A549 (cell line): ENCODE measurements around the gene SLC29A2. TPM values are rescaled to one million over a fixed set of nuclear protein-coding genes. Genes with fewer than 3 reads are reported as not detected.
A peak's percentile ranks its signal among the peaks of the same experiment; 100 is the strongest.

Experiments used
- ATAC-seq, 2 experiments: fragments of 200-7000 bp in 1 of 2; fragments of >200 bp in 1 of 2; cut with Nextera tagmentation in 1 of 2; cut with Tn5 transposase in 1 of 2; 3 replicates each; pipeline versions ENCODE4 v1.8.0 to v1.9.1; 2018 to 2020; ENCODE audit warnings: mild to moderate bottlenecking in 1 of 2, moderate library complexity in 1 of 2
- CTCF ChIA-PET: fragments of 300-600 bp; sonication (Branson Sonifier 250); formaldehyde crosslinking; extraction: SDS; loops from one replicate; lab custom pipeline; 2021; ENCODE audit warnings: antibody characterized with exemption, inconsistent platforms; lab: Yijun Ruan, JAX
- POLR2A ChIA-PET: fragments of 350-600 bp; formaldehyde crosslinking; extraction: SDS; loops from one replicate; lab custom pipeline; 2021; ENCODE audit warnings: antibody characterized with exemption, inconsistent platforms; lab: Yijun Ruan, JAX
- DNase-seq, 2 experiments: peaks; one replicate each; pipeline versions ENCODE4 v3.0.0 to v3.0.0-alpha.2; 2011 to 2016; ENCODE audit warnings: low read depth in 1 of 2, low spot score in 1 of 2
- FAIRE-seq: peaks from 2 replicates; lab custom pipeline; 2011; peaks lifted over from hg19 to GRCh38; lab: Jason Lieb, UNC
- H3K27ac ChIP-seq, 2 experiments: fragments of >200 bp; sonication (Bioruptor Twin); formaldehyde crosslinking; 3 replicates each; pipeline ENCODE4 v1.5.1; 2016 to 2017
- H3K4me1 ChIP-seq: fragments of >200 bp; sonication (Bioruptor Twin); formaldehyde crosslinking; 3 replicates; pipeline ENCODE4 v1.6.1; 2016
- H3K4me2 ChIP-seq: fragments of >200 bp; sonication (Bioruptor Twin); formaldehyde crosslinking; 3 replicates; pipeline ENCODE4 v1.6.1; 2016
- H3K4me3 ChIP-seq: fragments of >200 bp; sonication (Bioruptor Twin); formaldehyde crosslinking; 3 replicates; pipeline ENCODE4 v1.5.1; 2016
- H3K9me3 ChIP-seq: fragments of >200 bp; sonication (Bioruptor Twin); formaldehyde crosslinking; 3 replicates; pipeline ENCODE4 v1.6.1; 2016
- CEBPB ChIP-seq, 2 experiments: fragments of >200 bp in 1 of 2; sonication (Bioruptor Twin) in 1 of 2; formaldehyde crosslinking in 1 of 2; IDR thresholded peaks; 2 replicates each; pipeline ENCODE4 v1.6.1; 2012 to 2016
- CHD2 ChIP-seq: fragments of 150-350 bp; IDR thresholded peaks from 2 replicates; pipeline ENCODE4 v1.6.1; 2014; ENCODE audit warnings: low read length; ENCODE audit not compliant: partially characterized antibody
- E2F6 ChIP-seq: IDR thresholded peaks from 2 replicates; pipeline ENCODE4 v1.6.1; 2012; ENCODE audit warnings: low read depth, borderline replicate concordance
- EHF ChIP-seq: fragments of 250-450 bp; sonication (Bioruptor Pico); IDR thresholded peaks from 2 replicates; pipeline ENCODE4 v1.5.0; 2020; ENCODE audit warnings: mild to moderate bottlenecking
- ESRRA ChIP-seq: fragments of 150-350 bp; IDR thresholded peaks from 2 replicates; pipeline ENCODE4 v1.6.1; 2014; ENCODE audit warnings: mild to moderate bottlenecking, low read length, borderline replicate concordance
- FOSB ChIP-seq: fragments of 250-450 bp; sonication (Bioruptor Pico); IDR thresholded peaks from 2 replicates; pipeline ENCODE4 v1.5.0; 2020; ENCODE audit warnings: mild to moderate bottlenecking, moderate library complexity
- FOSL2 ChIP-seq, 2 experiments: fragments of 450-650 bp in 1 of 2; fragments of >200 bp in 1 of 2; sonication (Bioruptor Twin) in 1 of 2; formaldehyde crosslinking; IDR thresholded peaks; 2 replicates each; pipeline versions ENCODE4 v1.5.0 to v1.6.1; 2016 to 2020; ENCODE audit warnings: mild to moderate bottlenecking in 1 of 2, moderate library complexity in 1 of 2
- FOXS1 ChIP-seq: fragments of 250-450 bp; sonication (Bioruptor Pico); IDR thresholded peaks from 2 replicates; pipeline ENCODE4 v1.5.0; 2020; ENCODE audit warnings: mild to moderate bottlenecking, moderate library complexity
- GATA3 ChIP-seq: IDR thresholded peaks from 2 replicates; pipeline ENCODE4 v1.6.1; 2012; ENCODE audit warnings: borderline replicate concordance
- JUNB ChIP-seq: fragments of >200 bp; sonication (Bioruptor Twin); formaldehyde crosslinking; IDR thresholded peaks from 2 replicates; pipeline ENCODE4 v1.6.1; 2016
- MAX ChIP-seq: IDR thresholded peaks from 2 replicates; pipeline ENCODE4 v1.6.1; 2012
- NPAS2 ChIP-seq: fragments of 250-450 bp; sonication (Bioruptor Pico); IDR thresholded peaks from 2 replicates; pipeline ENCODE4 v1.8.0; 2022; ENCODE audit warnings: mild to moderate bottlenecking, moderate library complexity, borderline replicate concordance
- PHF8 ChIP-seq: fragments of 200-600 bp; sonication (generic); IDR thresholded peaks from 2 replicates; pipeline ENCODE4 v1.6.1; 2016; ENCODE audit warnings: low read depth, mild to moderate bottlenecking, antibody characterized with exemption, moderate library complexity, borderline replicate concordance
- POLR2AphosphoS2 ChIP-seq: conservative IDR thresholded peaks from 2 replicates; pipeline ENCODE4 v1.6.1; 2012; ENCODE audit warnings: low read length, improper control_type of control experiment, inconsistent platforms
- RARB ChIP-seq: fragments of 250-450 bp; sonication (Bioruptor Pico); IDR thresholded peaks from 2 replicates; pipeline ENCODE4 v1.8.0; 2021; ENCODE audit warnings: mild to moderate bottlenecking, moderate library complexity
- REST ChIP-seq: fragments of 200-600 bp; sonication (generic); IDR thresholded peaks from 2 replicates; pipeline ENCODE4 v1.6.1; 2016; ENCODE audit warnings: antibody characterized with exemption, mild to moderate bottlenecking, moderate library complexity
- RFX5 ChIP-seq: fragments of 450-650 bp; IDR thresholded peaks from 2 replicates; pipeline ENCODE4 v1.7.1; 2014; ENCODE audit warnings: antibody characterized with exemption, mild to moderate bottlenecking, moderate library complexity
- SMC3 ChIP-seq: fragments of >200 bp; sonication (Bioruptor Twin); formaldehyde crosslinking; IDR thresholded peaks from 3 replicates; pipeline ENCODE4 v1.6.1; 2018; ENCODE audit warnings: inconsistent platforms
- ZC3H11A ChIP-seq: fragments of 450-650 bp; IDR thresholded peaks from 2 replicates; pipeline ENCODE4 v1.6.1; 2014; ENCODE audit warnings: antibody characterized with exemption, mild to moderate bottlenecking
- ZSCAN20 ChIP-seq: fragments of 250-450 bp; sonication (Bioruptor Pico); IDR thresholded peaks from 2 replicates; pipeline ENCODE4 v1.8.0; 2022; ENCODE audit warnings: mild to moderate bottlenecking, moderate library complexity
- WGBS: methylation state at CpG from one replicate; pipeline ENCODE4 v1.1.6; 2017; ENCODE audit errors: missing lambda C conversion rate; 5-methylcytosine and 5-hydroxymethylcytosine counted together
- polyA plus RNA-seq, 4 experiments: library from polyadenylated mRNA; depleted of rRNA in 3 of 4; stranded (reverse); fragments of >200 nt; fragmentation: RNase III in 1 of 4; extraction: RNeasy Plus Mini Kit Qiagen cat#74134 plus additional on column Dnase treatment in 1 of 4; gene quantifications; 2 replicates in 3 of 4; 3 replicates in 1 of 4; pipeline ENCODE4 v1.2.3, GENCODE V29; 2011 to 2017
- TF ChIP-seq, protein P1 (sequence below): fragments of 450-650 bp; IDR thresholded peaks from 2 replicates; pipeline ENCODE4 v1.6.1; 2014; ENCODE audit warnings: antibody characterized with exemption
- TF ChIP-seq, protein P2 (sequence below): fragments of >200 bp; sonication (Bioruptor Twin); formaldehyde crosslinking; IDR thresholded peaks from 3 replicates; pipeline ENCODE4 v1.6.1; 2016

Gene SLC29A2
- polyA plus RNA-seq, 2 of the 4 experiments (the other 2 are of a cell fraction) = 2.6 to 7.6 TPM

- FAIRE-seq (no peak), ATAC-seq (no peak), DNase-seq (no peak)
- Histone ChIP-seq H3K9me3 (peaks cover 4% of the 10 kb centered on the region; the same call in 1 of the 3 replicates), H3K27ac (no peak overlapping the region), H3K4me3 (no peak overlapping the region), H3K4me1 (peaks cover 12% of the 10 kb centered on the region), H3K4me2 (no peak overlapping the region)
- TF ChIP-seq FOXS1 (CRISPR knock-in tag) (no peak), E2F6 (no peak), RFX5 (no peak), CHD2 (no peak), ZSCAN20 (CRISPR knock-in tag) (no peak), JUNB (no peak), ESRRA (no peak), EHF (no peak), SMC3 (no peak), FOSB (no peak), CEBPB (IDR thresholded peaks at IDR 0.05) (no peak), MAX (no peak), ZC3H11A (no peak)
- TF ChIP-seq, protein P1, sequence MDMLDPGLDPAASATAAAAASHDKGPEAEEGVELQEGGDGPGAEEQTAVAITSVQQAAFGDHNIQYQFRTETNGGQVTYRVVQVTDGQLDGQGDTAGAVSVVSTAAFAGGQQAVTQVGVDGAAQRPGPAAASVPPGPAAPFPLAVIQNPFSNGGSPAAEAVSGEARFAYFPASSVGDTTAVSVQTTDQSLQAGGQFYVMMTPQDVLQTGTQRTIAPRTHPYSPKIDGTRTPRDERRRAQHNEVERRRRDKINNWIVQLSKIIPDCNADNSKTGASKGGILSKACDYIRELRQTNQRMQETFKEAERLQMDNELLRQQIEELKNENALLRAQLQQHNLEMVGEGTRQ = no peak
- POLR2A ChIA-PET = no interaction called here
- whole genome bisulfite sequencing = 28% methylated on average over 8 of the region's 30 CpGs
- CTCF ChIA-PET = interaction anchor here (1.4 to 57.7 kb wide), 3 partner anchors 2 to 258 kb away, joined by 5 to 1614 read pairs (median 1614); partner anchors contain the start of genes MRPL11, NPAS4 and RBM4B
These were observed 48.3 kb upstream of the SLC29A2 start for GRCh38 chr11:66419825-66420224.

DNA sequence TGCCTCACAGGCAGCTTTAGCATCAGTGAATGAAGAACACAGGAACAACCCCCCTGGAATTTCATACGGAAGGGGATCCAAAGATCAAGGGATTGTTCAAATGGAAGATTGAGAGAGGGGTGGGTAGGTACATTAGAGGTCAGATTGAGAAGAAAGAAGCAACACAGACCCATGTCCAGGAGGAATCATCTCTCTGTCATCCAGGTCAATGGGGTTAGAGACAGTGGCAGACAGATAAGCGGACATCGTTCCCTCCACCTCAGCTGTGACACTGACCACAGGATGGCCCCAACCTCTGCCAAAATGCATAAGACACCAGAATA, 47.4 kb upstream of the SLC29A2 start:
- H3K4me3 ChIP-seq = no peak overlapping the region
- DNase-seq = no peak
- H3K27ac ChIP-seq = no peak overlapping the region
- H3K4me2 ChIP-seq = no peak overlapping the region
- H3K9me3 ChIP-seq = peaks cover 4% of the 10 kb centered on the region; the same call in 1 of the 3 replicates
- no peak for ATAC-seq
- ChIA-PET CTCF (interaction anchor here (1.4 to 57.7 kb wide), 7 partner anchors 1 to 267 kb away, joined by 4 to 1614 read pairs (median 8); partner anchors contain the start of genes DPP3, MRPL11, NPAS4 and RBM4B), POLR2A (interaction anchor here (0.5 kb wide), 1 partner anchor 11 kb away, joined by 3 read pairs; no protein-coding TSS in a partner anchor)
- 90% methylated on average over 3 of the region's 3 CpGs for WGBS
- no peak for TF ChIP-seq PHF8
- TF ChIP-seq REST = peak; percentile 72
- H3K4me1 ChIP-seq = peaks cover 12% of the 10 kb centered on the region
- no peak for FAIRE-seq

GRCh38 chr11:66418168-66418985, 46.8 kb upstream of the SLC29A2 start:
- FAIRE-seq (no peak), ATAC-seq (peak; percentile 81 to 89), DNase-seq (peak; percentile 76 to 93)
- H3K4me2 ChIP-seq = peak overlapping the region; percentile 54
- 2% methylated on average over 16 of the region's 16 CpGs for WGBS
- ChIA-PET POLR2A (interaction anchor here (0.5 to 1.3 kb wide), 4 partner anchors 11 to 259 kb away, joined by 3 to 12 read pairs (median 3); partner anchors contain the start of genes DPP3, MRPL11 and RBM4B), CTCF (interaction anchor here (0.7 to 57.7 kb wide), 18 partner anchors 0 to 267 kb away, joined by 3 to 1614 read pairs (median 4); partner anchors contain the start of genes DPP3, MRPL11 and NPAS4)
- peaks cover 4% of the 10 kb centered on the region; the same call in 1 of the 3 replicates for H3K9me3 ChIP-seq
- H3K4me1 ChIP-seq = peaks cover 12% of the 10 kb centered on the region
- 0 out of 3 replicates have a peak overlapping the region, but pooled peaks have one; percentile 4 for H3K4me3 ChIP-seq
- no peak overlapping the region for H3K27ac ChIP-seq
- TF ChIP-seq RFX5 (no peak), RARB (CRISPR knock-in tag) (no peak), NPAS2 (CRISPR knock-in tag) (no peak), FOSL2 (IDR thresholded peaks at IDR 0.05) (peak; percentile 86), FOSL2 (CRISPR knock-in tag; IDR thresholded peaks at IDR 0.05) (peak; percentile 99), CHD2 (no peak), POLR2AphosphoS2 (no peak), MAX (no peak), GATA3 (no peak)
- TF ChIP-seq, protein P2, sequence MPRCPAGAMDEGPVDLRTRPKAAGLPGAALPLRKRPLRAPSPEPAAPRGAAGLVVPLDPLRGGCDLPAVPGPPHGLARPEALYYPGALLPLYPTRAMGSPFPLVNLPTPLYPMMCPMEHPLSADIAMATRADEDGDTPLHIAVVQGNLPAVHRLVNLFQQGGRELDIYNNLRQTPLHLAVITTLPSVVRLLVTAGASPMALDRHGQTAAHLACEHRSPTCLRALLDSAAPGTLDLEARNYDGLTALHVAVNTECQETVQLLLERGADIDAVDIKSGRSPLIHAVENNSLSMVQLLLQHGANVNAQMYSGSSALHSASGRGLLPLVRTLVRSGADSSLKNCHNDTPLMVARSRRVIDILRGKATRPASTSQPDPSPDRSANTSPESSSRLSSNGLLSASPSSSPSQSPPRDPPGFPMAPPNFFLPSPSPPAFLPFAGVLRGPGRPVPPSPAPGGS = no peak
